Measurements from ENCODE around the gene LIPC. TPM values are rescaled to one million over a fixed set of nuclear protein-coding genes. Genes with fewer than 3 reads are reported as not detected.

LIPC gene
- total and polyA plus RNA-seq, 2 experiments from 2014 or later: not detected

DNA sequence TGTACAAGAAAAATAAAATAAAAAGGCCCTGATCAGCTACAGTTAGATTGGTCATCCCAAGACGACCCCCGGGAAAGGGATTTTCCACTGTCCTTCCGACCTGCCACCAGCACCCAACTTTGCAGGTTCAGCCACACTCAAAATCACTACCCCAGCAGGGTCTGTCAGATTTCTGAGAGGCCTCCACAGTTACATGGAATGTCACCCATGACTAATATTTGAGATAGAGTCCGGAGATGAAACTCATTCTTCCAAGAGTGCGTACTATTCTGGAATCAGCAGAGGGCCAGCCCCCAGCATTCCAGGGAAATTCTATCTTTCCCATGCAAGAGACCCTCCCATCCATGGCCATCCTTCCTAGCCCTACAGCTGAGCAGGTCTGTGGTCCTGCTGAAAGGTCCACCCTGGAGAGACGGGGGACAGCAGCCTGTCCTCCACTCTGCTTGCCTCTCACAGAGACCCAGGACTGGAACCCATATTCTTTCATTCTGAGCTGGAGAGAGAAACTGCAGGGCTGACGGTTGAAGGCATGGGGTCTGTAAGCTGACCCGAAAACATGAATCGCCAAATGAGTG is 5.8 kb downstream of the LIPC start:
- peaks cover 2% of the 10 kb centered on the region for H3K27me3 Mint-ChIP-seq (ENCODE audit: insufficient read depth, low read depth, poor library complexity)
- no peaks in the 10 kb centered on the region for H3F3A ChIP-seq (replicated peaks; ENCODE audit: low read depth)
- H3K4me2 ChIP-seq: no peak overlapping the region
- H4K20me1 ChIP-seq (replicated peaks; ENCODE audit: insufficient read depth): no peaks in the 10 kb centered on the region
- H3K4me3 Mint-ChIP-seq: no peak overlapping the region
- TF ChIP-seq, protein P1, sequence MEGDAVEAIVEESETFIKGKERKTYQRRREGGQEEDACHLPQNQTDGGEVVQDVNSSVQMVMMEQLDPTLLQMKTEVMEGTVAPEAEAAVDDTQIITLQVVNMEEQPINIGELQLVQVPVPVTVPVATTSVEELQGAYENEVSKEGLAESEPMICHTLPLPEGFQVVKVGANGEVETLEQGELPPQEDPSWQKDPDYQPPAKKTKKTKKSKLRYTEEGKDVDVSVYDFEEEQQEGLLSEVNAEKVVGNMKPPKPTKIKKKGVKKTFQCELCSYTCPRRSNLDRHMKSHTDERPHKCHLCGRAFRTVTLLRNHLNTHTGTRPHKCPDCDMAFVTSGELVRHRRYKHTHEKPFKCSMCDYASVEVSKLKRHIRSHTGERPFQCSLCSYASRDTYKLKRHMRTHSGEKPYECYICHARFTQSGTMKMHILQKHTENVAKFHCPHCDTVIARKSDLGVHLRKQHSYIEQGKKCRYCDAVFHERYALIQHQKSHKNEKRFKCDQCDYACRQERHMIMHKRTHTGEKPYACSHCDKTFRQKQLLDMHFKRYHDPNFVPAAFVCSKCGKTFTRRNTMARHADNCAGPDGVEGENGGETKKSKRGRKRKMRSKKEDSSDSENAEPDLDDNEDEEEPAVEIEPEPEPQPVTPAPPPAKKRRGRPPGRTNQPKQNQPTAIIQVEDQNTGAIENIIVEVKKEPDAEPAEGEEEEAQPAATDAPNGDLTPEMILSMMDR (conservative IDR thresholded peaks at IDR 0.05; ENCODE audit: low read depth in 2 of 2): no peak
- TF ChIP-seq STAT1 (IDR thresholded peaks at IDR 0.05; ENCODE audit: unreplicated experiment): no peak
- TF ChIP-seq EZH2phosphoT487 (IDR thresholded peaks at IDR 0.05; ENCODE audit: unreplicated experiment): no peak
- TF ChIP-seq POLR2AphosphoS5 (IDR thresholded peaks at IDR 0.05; ENCODE audit: low read depth): no peak
- TF ChIP-seq CREB1 (CRISPR knock-in tag; IDR thresholded peaks at IDR 0.05; ENCODE audit: low read depth): no peak
- TF ChIP-seq EZH2 (IDR thresholded peaks at IDR 0.05; ENCODE audit: low read depth, unreplicated experiment): no peak
- TF ChIP-seq, protein P2, sequence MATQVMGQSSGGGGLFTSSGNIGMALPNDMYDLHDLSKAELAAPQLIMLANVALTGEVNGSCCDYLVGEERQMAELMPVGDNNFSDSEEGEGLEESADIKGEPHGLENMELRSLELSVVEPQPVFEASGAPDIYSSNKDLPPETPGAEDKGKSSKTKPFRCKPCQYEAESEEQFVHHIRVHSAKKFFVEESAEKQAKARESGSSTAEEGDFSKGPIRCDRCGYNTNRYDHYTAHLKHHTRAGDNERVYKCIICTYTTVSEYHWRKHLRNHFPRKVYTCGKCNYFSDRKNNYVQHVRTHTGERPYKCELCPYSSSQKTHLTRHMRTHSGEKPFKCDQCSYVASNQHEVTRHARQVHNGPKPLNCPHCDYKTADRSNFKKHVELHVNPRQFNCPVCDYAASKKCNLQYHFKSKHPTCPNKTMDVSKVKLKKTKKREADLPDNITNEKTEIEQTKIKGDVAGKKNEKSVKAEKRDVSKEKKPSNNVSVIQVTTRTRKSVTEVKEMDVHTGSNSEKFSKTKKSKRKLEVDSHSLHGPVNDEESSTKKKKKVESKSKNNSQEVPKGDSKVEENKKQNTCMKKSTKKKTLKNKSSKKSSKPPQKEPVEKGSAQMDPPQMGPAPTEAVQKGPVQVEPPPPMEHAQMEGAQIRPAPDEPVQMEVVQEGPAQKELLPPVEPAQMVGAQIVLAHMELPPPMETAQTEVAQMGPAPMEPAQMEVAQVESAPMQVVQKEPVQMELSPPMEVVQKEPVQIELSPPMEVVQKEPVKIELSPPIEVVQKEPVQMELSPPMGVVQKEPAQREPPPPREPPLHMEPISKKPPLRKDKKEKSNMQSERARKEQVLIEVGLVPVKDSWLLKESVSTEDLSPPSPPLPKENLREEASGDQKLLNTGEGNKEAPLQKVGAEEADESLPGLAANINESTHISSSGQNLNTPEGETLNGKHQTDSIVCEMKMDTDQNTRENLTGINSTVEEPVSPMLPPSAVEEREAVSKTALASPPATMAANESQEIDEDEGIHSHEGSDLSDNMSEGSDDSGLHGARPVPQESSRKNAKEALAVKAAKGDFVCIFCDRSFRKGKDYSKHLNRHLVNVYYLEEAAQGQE (IDR thresholded peaks at IDR 0.05; ENCODE audit: unreplicated experiment): no peak
- TF ChIP-seq, protein P3, sequence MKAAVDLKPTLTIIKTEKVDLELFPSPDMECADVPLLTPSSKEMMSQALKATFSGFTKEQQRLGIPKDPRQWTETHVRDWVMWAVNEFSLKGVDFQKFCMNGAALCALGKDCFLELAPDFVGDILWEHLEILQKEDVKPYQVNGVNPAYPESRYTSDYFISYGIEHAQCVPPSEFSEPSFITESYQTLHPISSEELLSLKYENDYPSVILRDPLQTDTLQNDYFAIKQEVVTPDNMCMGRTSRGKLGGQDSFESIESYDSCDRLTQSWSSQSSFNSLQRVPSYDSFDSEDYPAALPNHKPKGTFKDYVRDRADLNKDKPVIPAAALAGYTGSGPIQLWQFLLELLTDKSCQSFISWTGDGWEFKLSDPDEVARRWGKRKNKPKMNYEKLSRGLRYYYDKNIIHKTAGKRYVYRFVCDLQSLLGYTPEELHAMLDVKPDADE (IDR thresholded peaks at IDR 0.05): no peak
- TF ChIP-seq JUNB (IDR thresholded peaks at IDR 0.05; ENCODE audit: unreplicated experiment): no peak
- no peak for TF ChIP-seq ZNF331 (CRISPR knock-in tag; IDR thresholded peaks at IDR 0.05; ENCODE audit: low read depth)
- TF ChIP-seq, protein P4, sequence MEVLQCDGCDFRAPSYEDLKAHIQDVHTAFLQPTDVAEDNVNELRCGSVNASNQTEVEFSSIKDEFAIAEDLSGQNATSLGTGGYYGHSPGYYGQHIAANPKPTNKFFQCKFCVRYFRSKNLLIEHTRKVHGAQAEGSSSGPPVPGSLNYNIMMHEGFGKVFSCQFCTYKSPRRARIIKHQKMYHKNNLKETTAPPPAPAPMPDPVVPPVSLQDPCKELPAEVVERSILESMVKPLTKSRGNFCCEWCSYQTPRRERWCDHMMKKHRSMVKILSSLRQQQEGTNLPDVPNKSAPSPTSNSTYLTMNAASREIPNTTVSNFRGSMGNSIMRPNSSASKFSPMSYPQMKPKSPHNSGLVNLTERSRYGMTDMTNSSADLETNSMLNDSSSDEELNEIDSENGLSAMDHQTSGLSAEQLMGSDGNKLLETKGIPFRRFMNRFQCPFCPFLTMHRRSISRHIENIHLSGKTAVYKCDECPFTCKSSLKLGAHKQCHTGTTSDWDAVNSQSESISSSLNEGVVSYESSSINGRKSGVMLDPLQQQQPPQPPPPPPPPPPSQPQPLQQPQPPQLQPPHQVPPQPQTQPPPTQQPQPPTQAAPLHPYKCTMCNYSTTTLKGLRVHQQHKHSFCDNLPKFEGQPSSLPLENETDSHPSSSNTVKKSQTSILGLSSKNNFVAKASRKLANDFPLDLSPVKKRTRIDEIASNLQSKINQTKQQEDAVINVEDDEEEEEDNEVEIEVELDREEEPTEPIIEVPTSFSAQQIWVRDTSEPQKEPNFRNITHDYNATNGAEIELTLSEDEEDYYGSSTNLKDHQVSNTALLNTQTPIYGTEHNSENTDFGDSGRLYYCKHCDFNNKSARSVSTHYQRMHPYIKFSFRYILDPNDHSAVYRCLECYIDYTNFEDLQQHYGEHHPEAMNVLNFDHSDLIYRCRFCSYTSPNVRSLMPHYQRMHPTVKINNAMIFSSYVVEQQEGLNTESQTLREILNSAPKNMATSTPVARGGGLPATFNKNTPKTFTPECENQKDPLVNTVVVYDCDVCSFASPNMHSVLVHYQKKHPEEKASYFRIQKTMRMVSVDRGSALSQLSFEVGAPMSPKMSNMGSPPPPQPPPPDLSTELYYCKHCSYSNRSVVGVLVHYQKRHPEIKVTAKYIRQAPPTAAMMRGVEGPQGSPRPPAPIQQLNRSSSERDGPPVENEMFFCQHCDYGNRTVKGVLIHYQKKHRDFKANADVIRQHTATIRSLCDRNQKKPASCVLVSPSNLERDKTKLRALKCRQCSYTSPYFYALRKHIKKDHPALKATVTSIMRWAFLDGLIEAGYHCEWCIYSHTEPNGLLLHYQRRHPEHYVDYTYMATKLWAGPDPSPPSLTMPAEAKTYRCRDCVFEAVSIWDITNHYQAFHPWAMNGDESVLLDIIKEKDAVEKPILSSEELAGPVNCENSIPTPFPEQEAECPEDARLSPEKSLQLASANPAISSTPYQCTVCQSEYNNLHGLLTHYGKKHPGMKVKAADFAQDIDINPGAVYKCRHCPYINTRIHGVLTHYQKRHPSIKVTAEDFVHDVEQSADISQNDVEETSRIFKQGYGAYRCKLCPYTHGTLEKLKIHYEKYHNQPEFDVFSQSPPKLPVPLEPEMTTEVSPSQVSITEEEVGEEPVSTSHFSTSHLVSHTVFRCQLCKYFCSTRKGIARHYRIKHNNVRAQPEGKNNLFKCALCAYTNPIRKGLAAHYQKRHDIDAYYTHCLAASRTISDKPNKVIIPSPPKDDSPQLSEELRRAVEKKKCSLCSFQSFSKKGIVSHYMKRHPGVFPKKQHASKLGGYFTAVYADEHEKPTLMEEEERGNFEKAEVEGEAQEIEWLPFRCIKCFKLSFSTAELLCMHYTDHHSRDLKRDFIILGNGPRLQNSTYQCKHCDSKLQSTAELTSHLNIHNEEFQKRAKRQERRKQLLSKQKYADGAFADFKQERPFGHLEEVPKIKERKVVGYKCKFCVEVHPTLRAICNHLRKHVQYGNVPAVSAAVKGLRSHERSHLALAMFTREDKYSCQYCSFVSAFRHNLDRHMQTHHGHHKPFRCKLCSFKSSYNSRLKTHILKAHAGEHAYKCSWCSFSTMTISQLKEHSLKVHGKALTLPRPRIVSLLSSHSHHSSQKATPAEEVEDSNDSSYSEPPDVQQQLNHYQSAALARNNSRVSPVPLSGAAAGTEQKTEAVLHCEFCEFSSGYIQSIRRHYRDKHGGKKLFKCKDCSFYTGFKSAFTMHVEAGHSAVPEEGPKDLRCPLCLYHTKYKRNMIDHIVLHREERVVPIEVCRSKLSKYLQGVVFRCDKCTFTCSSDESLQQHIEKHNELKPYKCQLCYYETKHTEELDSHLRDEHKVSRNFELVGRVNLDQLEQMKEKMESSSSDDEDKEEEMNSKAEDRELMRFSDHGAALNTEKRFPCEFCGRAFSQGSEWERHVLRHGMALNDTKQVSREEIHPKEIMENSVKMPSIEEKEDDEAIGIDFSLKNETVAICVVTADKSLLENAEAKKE (CRISPR knock-in tag; IDR thresholded peaks at IDR 0.05): no peak
- TF ChIP-seq ZNF114 (CRISPR knock-in tag; IDR thresholded peaks at IDR 0.05): no peak
- TF ChIP-seq NANOG (IDR thresholded peaks at IDR 0.05; ENCODE audit: borderline replicate concordance): no peak
- no peak overlapping the region for H2AFZ ChIP-seq
- H3K79me2 ChIP-seq (replicated peaks; ENCODE audit: insufficient read depth): no peaks in the 10 kb centered on the region
- H3K4me1 Mint-ChIP-seq: peaks cover 35% of the 10 kb centered on the region
- no peaks in the 10 kb centered on the region for H3K36me3 Mint-ChIP-seq (ENCODE audit: low read depth)
- ATAC-seq: no peak
- H3K9me3 Mint-ChIP-seq: no peaks in the 10 kb centered on the region; the same call in 2 of the 3 replicates
- no peaks in the 10 kb centered on the region for H3K36me3 ChIP-seq (ENCODE audit: insufficient read depth)
- H3K27ac Mint-ChIP-seq: no peak overlapping the region
- H3K4me1 ChIP-seq (ENCODE audit: insufficient read depth): peaks cover 17% of the 10 kb centered on the region
- H3K4me3 ChIP-seq: no peak overlapping the region
- H3K27me3 ChIP-seq (ENCODE audit: insufficient read depth): no peaks in the 10 kb centered on the region
- no peak for DNase-seq (ENCODE audit: low spot score)
- H3K27ac ChIP-seq (ENCODE audit: low read depth): no peak overlapping the region
- H3K9me2 ChIP-seq (ENCODE audit: insufficient read depth): no peaks in the 10 kb centered on the region
